GM19035 (cell line): ENCODE data around the gene ZNF668.
A peak's percentile ranks its signal among the peaks of the same experiment; 100 is the strongest.
"Not testable (repeated sequence)": the region's sequence is repeated elsewhere in the genome, so short reads cannot be mapped to it uniquely, and the experiment has no call there.

Experiments
- ATAC-seq: cut with Tn5 transposase; IDR thresholded peaks from one replicate; pipeline ENCODE4 v1.9.1; 2021; ENCODE audit not compliant: unreplicated experiment

Gene ZNF668

DNA sequence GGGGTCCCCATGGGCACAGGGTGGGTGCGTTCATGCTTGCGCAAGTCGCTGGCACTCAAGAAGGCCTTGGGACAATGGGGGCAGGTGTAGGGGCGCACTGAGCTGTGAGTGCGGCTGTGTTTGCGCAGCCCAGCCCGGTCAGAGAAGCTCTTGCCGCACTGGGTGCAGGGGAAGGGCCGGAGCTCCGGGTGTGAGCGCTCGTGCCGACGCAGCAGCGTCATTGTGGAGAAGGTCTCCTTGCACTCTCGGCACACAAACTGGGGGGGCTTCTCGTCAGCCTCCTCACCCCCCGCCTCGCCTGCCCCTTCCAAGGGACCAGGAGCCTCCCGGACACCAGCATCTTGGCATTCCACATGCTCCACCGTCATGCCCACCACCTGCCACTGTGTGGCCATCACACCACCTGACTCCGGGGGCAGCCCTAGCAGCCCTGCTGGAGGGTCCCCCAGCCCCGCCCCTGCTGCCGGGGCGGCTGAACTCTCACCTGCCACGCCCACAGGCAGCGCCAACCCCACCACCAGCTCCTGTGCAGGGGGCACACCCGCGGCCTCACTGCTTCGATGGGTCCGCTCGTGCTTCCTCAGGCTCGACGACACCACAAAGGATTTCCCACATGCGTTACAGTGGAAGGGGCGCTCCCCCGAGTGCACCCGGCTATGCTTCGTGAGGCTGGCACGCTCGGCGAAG lies 12.8 kb downstream of the ZNF668 start:
- ATAC-seq: no peak

- no peak for ATAC-seq
These were observed 18.4 kb downstream of the ZNF668 start for GRCh38 chr16:31055613-31056012.

GRCh38 chr16:31052114-31052513 lies 21.9 kb downstream of the ZNF668 start:
- no peak for ATAC-seq

- no peak for ATAC-seq
These were observed 23.6 kb downstream of the ZNF668 start for GRCh38 chr16:31050280-31051030.

- no peak for ATAC-seq
These were observed 30.1 kb downstream of the ZNF668 start for GRCh38 chr16:31043898-31044481.

DNA sequence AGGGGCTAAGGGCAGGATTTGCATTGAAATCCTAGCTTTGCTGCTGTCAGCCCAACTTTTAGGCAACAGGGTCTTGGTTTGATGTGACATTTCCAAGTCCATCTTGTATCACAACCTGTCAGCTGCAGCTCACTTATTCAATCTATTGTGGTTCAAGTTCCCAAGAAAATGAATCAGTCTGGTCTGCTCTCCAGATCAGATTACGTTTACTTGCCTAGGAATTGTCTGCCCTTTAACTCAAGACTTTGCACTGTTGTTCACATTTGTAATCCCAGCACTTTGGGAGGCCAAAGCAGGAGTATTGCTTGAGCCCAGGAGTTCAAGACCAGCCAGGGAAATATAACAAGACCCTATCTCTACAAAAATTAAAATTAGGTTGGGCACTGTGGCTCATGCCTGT lies 30.7 kb downstream of the ZNF668 start:
- ATAC-seq: no peak

- no peak for ATAC-seq
These were observed 31.2 kb downstream of the ZNF668 start for GRCh38 chr16:31042866-31043265.

DNA sequence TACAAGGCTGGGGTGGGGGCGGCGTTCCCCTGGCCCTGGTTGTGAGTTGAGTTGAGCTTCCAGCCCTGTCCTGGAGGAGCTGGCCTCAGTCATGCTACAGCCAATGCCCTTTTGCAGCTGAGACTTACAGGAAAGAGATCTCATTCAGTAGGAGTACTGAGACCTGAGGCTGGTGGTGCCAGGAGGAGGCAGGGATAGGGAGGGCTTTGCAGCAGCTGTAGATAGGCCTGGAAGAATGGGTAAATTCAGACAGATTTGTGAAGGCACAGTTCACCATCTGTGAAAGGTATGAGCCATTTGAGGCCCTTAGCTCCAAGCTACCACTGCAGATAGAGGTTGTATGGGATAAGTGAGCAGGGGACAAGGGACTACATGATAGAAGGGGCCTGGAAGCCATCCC lies 35.0 kb downstream of the ZNF668 start:
- ATAC-seq: no peak

GRCh38 chr16:31036691-31037090 lies 37.3 kb downstream of the ZNF668 start:
- no peak for ATAC-seq

GRCh38 chr16:31033709-31034492 lies 40.1 kb downstream of the ZNF668 start:
- peak; percentile 33 for ATAC-seq

GRCh38 chr16:31032736-31033708 lies 41.0 kb downstream of the ZNF668 start, which contains the start of gene STX4:
TSS of gene STX4 (plus strand) at chr16:31033558. CDS start at chr16:31033806, 248 bp downstream.
- peak; percentile 74 for ATAC-seq

DNA sequence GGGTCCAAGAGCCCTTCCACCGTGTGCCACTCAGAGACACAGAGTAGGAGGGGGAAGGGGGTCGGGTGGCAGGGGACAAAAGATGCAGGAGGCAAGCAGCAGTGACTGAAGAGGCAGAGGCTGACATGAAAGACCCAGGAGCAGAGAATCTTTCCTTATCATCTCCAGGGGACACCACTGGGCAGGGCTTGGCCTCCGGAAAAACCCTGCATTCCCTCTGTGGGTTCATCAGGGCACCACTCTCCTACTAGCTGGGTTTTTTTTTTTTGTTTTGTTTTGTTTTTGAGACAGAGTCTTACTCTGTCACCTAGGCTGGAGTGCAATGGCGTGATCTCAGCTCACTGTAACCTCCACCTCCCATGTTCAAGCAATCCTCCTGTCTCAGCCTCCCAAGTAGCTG lies 42.8 kb downstream of the ZNF668 start:
- ATAC-seq: no peak

GRCh38 chr16:31029272-31029671 lies 44.8 kb downstream of the ZNF668 start:
- ATAC-seq: no peak

- no peak for ATAC-seq
These were observed 48.7 kb downstream of the ZNF668 start for GRCh38 chr16:31025339-31025738.

- no peak for ATAC-seq
These were observed 50.3 kb downstream of the ZNF668 start for GRCh38 chr16:31023627-31024226.

DNA sequence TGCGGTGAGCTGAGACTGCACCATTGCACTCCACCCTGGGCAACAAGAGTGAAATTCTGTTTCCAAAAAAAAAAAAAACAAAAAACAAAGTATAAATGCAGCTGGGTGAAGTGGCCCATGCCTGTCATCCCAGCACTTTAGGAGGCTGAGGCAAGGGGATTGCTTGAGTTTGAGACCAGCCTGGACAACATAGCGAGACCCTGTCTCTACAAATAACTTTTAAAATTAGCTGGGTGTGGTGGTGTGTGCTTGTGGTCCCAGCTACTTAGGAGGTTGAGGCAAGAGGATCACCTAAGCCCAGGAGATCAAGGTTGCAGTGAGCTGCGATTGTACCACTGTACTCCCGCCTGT lies 50.8 kb downstream of the ZNF668 start:
- no peak for ATAC-seq

GRCh38 chr16:31022544-31023251 lies 51.3 kb downstream of the ZNF668 start:
- no peak for ATAC-seq

- ATAC-seq: no peak
These were observed 53.5 kb downstream of the ZNF668 start for GRCh38 chr16:31020536-31020935.

DNA sequence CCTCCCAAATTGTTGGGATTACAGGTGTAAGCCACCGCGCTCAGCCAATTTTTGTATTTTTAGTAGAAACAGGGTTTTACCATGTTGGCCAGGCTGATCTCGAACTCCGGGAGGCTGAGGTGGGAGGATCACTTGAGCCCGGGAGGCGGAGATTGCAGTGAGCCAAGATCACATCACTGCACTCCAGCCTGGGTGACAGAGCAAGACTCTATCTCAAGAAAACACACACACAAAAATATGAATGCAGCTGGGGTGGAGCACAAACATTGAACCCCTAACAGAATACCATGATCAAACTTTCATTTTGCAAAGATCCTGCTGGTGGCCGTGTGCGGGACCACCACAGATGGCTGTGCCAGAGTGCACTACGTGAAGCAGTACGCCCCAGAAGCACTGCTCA lies 56.3 kb downstream of the ZNF668 start:
- ATAC-seq: not testable (repeated sequence)
